HEK293 (cell line): ENCODE results near the gene MAD2L2.

Experiments
- CTCF ChIA-PET: fragments of 350-600 bp; formaldehyde crosslinking; extraction: SDS; loops from one replicate; lab custom pipeline; 2021; ENCODE audit warnings: antibody characterized with exemption; lab: Yijun Ruan, JAX
- POLR2A ChIA-PET: fragments of 300-600 bp; formaldehyde crosslinking; extraction: SDS; loops from one replicate; lab custom pipeline; 2020; ENCODE audit warnings: antibody characterized with exemption, inconsistent platforms; lab: Yijun Ruan, JAX
- H3K27ac ChIP-seq: fragments of 200-500 bp; sonication (Bioruptor generic); 2 replicates; pipeline ENCODE4 v1.5.1; 2014; ENCODE audit warnings: low read depth, low read length, control low read depth, inconsistent platforms; ENCODE audit errors: extremely low read depth
- H3K36me3 ChIP-seq, 2 experiments: fragments of 200-500 bp in 1 of 2; sonication (Bioruptor generic) in 1 of 2; 1 replicate in 1 of 2; 2 replicates in 1 of 2; pipeline ENCODE4 v1.5.1; 2014 to 2017; ENCODE audit warnings: inconsistent platforms in 2 of 2, low read length in 2 of 2; ENCODE audit not compliant: control insufficient read depth in 2 of 2, insufficient read depth in 1 of 2
- H3K4me1 ChIP-seq: fragments of 200-500 bp; sonication (Bioruptor generic); 2 replicates; pipeline ENCODE4 v1.5.1; 2014; ENCODE audit warnings: mild to moderate bottlenecking, low read length, inconsistent platforms; ENCODE audit not compliant: control insufficient read depth, insufficient read depth
- H3K4me3 ChIP-seq: 2 replicates; pipeline ENCODE4 v1.5.1; 2011; ENCODE audit warnings: low read depth, mild to moderate bottlenecking, control low read depth, low read length, moderate library complexity
- H3K9me3 ChIP-seq: fragments of 200-500 bp; sonication (Bioruptor generic); 2 replicates; pipeline ENCODE4 v1.5.1; 2014; ENCODE audit warnings: low read depth, low read length, inconsistent platforms; ENCODE audit not compliant: control insufficient read depth, insufficient read depth
- ATF2 ChIP-seq: fragments of 450-650 bp; formaldehyde crosslinking; IDR thresholded peaks from 2 replicates; pipeline ENCODE4 v1.5.1; 2016; ENCODE audit warnings: missing biosample characterization, missing genetic modification characterization, low read depth
- BCL11A ChIP-seq: fragments of 450-650 bp; formaldehyde crosslinking; IDR thresholded peaks from 2 replicates; pipeline ENCODE4 v1.5.1; 2016; ENCODE audit warnings: low read depth, missing biosample characterization, missing genetic modification characterization
- GLIS1 ChIP-seq: fragments of 450-650 bp; formaldehyde crosslinking; IDR thresholded peaks from 2 replicates; pipeline ENCODE4 v1.5.1; 2016; ENCODE audit warnings: missing biosample characterization, missing genetic modification characterization
- GLIS2 ChIP-seq: fragments of 450-650 bp; formaldehyde crosslinking; IDR thresholded peaks from 2 replicates; pipeline ENCODE4 v1.5.1; 2016; ENCODE audit warnings: missing biosample characterization, missing genetic modification characterization
- OVOL3 ChIP-seq: fragments of 450-650 bp; formaldehyde crosslinking; IDR thresholded peaks from 2 replicates; pipeline ENCODE4 v1.5.1; 2016; ENCODE audit warnings: missing biosample characterization, missing genetic modification characterization
- PRDM6 ChIP-seq: fragments of 450-650 bp; formaldehyde crosslinking; IDR thresholded peaks from 2 replicates; pipeline ENCODE4 v1.5.1; 2017; ENCODE audit warnings: missing biosample characterization, missing genetic modification characterization
- ZBTB20 ChIP-seq: fragments of 450-650 bp; formaldehyde crosslinking; IDR thresholded peaks from 2 replicates; pipeline ENCODE4 v1.5.1; 2016; ENCODE audit warnings: missing biosample characterization, missing genetic modification characterization
- ZBTB48 ChIP-seq: fragments of 450-650 bp; formaldehyde crosslinking; IDR thresholded peaks from 2 replicates; pipeline ENCODE4 v1.5.1; 2016; ENCODE audit warnings: missing biosample characterization, missing genetic modification characterization
- ZBTB7A ChIP-seq: fragments of 450-650 bp; formaldehyde crosslinking; IDR thresholded peaks from 2 replicates; pipeline ENCODE4 v1.5.1; 2016; ENCODE audit warnings: low read depth, missing biosample characterization, missing genetic modification characterization
- ZBTB8A ChIP-seq: fragments of 450-650 bp; formaldehyde crosslinking; IDR thresholded peaks from 2 replicates; pipeline ENCODE4 v1.5.1; 2016; ENCODE audit warnings: missing biosample characterization, missing genetic modification characterization
- ZFP69B ChIP-seq: fragments of 450-650 bp; formaldehyde crosslinking; IDR thresholded peaks from 2 replicates; pipeline ENCODE4 v1.5.1; 2016; ENCODE audit warnings: missing biosample characterization, missing genetic modification characterization
- ZIC2 ChIP-seq: fragments of 450-650 bp; formaldehyde crosslinking; IDR thresholded peaks from 2 replicates; pipeline ENCODE4 v1.5.1; 2016; ENCODE audit warnings: missing biosample characterization, missing genetic modification characterization
- ZNF112 ChIP-seq: fragments of 450-650 bp; formaldehyde crosslinking; IDR thresholded peaks from 2 replicates; pipeline ENCODE4 v1.5.0; 2017; ENCODE audit warnings: missing biosample characterization, missing genetic modification characterization
- ZNF114 ChIP-seq: fragments of 450-650 bp; formaldehyde crosslinking; IDR thresholded peaks from 2 replicates; pipeline ENCODE4 v1.5.0; 2017; ENCODE audit warnings: missing biosample characterization, missing genetic modification characterization
- ZNF146 ChIP-seq: fragments of 450-650 bp; formaldehyde crosslinking; IDR thresholded peaks from 2 replicates; pipeline ENCODE4 v1.5.1; 2016; ENCODE audit warnings: missing biosample characterization, missing genetic modification characterization
- ZNF16 ChIP-seq: fragments of 450-650 bp; formaldehyde crosslinking; IDR thresholded peaks from 2 replicates; pipeline ENCODE4 v1.5.1; 2016; ENCODE audit warnings: low read depth, missing biosample characterization, missing genetic modification characterization
- ZNF24 ChIP-seq: fragments of 450-650 bp; formaldehyde crosslinking; IDR thresholded peaks from 2 replicates; pipeline ENCODE4 v1.5.1; 2016; ENCODE audit warnings: missing biosample characterization, missing genetic modification characterization
- ZNF302 ChIP-seq: fragments of 450-650 bp; formaldehyde crosslinking; IDR thresholded peaks from 2 replicates; pipeline ENCODE4 v1.5.1; 2016; ENCODE audit warnings: missing biosample characterization, missing genetic modification characterization, low read depth
- ZNF341 ChIP-seq: fragments of 450-650 bp; formaldehyde crosslinking; IDR thresholded peaks from 2 replicates; pipeline ENCODE4; 2016; ENCODE audit warnings: low read depth, missing biosample characterization, missing genetic modification characterization
- ZNF391 ChIP-seq: fragments of 450-650 bp; formaldehyde crosslinking; IDR thresholded peaks from 2 replicates; pipeline ENCODE4 v1.5.1; 2016; ENCODE audit warnings: low read depth, missing biosample characterization, missing genetic modification characterization, borderline replicate concordance
- ZNF433 ChIP-seq: fragments of 450-650 bp; formaldehyde crosslinking; IDR thresholded peaks from 2 replicates; pipeline ENCODE4 v1.5.1; 2016; ENCODE audit warnings: missing biosample characterization, missing genetic modification characterization, low read depth
- ZNF501 ChIP-seq: fragments of 450-650 bp; formaldehyde crosslinking; IDR thresholded peaks from 2 replicates; pipeline ENCODE4 v1.5.1; 2016; ENCODE audit warnings: missing biosample characterization, missing genetic modification characterization
- ZNF529 ChIP-seq: fragments of 450-650 bp; formaldehyde crosslinking; IDR thresholded peaks from 2 replicates; pipeline ENCODE4 v1.5.1; 2017; ENCODE audit warnings: missing genetic modification characterization, missing biosample characterization; ENCODE audit not compliant: insufficient replicate concordance
- ZNF561 ChIP-seq: fragments of 450-650 bp; IDR thresholded peaks from 2 replicates; pipeline ENCODE4 v1.5.1; 2018; ENCODE audit warnings: missing biosample characterization, missing genetic modification characterization, borderline replicate concordance
- ZNF660 ChIP-seq: fragments of 450-650 bp; IDR thresholded peaks from 2 replicates; pipeline ENCODE4 v1.5.1; 2018; ENCODE audit warnings: missing biosample characterization, mild to moderate bottlenecking, missing genetic modification characterization
- ZNF704 ChIP-seq: fragments of 450-650 bp; formaldehyde crosslinking; IDR thresholded peaks from 2 replicates; pipeline ENCODE4 v1.5.1; 2016; ENCODE audit warnings: missing biosample characterization, missing genetic modification characterization
- ZNF768 ChIP-seq: fragments of 450-650 bp; formaldehyde crosslinking; IDR thresholded peaks from 2 replicates; pipeline ENCODE4 v1.5.1; 2018; ENCODE audit warnings: missing biosample characterization, mild to moderate bottlenecking, missing genetic modification characterization
- ZNF791 ChIP-seq: fragments of 450-650 bp; formaldehyde crosslinking; IDR thresholded peaks from 2 replicates; pipeline ENCODE4 v1.5.1; 2016; ENCODE audit warnings: missing biosample characterization, missing genetic modification characterization

Gene MAD2L2

GRCh38 chr1:11719313-11720032 lies 38.5 kb upstream of the MAD2L2 start (continued):
- TF ChIP-seq BCL11A (no peak), ZNF660 (tag by site-specific recombination) (0 out of 2 replicates have a peak, but pooled peaks have one; percentile 41), ZNF561 (0 out of 2 replicates have a peak, but pooled peaks have one; percentile 34), ZIC2 (tag by site-specific recombination) (peak; percentile 90), GLIS1 (tag by site-specific recombination) (peak; percentile 62), ZNF302 (tag by site-specific recombination) (no peak), GLIS2 (tag by site-specific recombination) (peak; percentile 41), ZBTB48 (tag by site-specific recombination) (peak; percentile 77), ZFP69B (peak; percentile 62; the same call in 1 of the 2 replicates), ZBTB20 (tag by site-specific recombination) (peak; percentile 28; the same call in 1 of the 2 replicates), ZBTB8A (peak; percentile 40; the same call in 1 of the 2 replicates), ATF2 (tag by site-specific recombination) (no peak), ZNF501 (peak; percentile 44; the same call in 1 of the 2 replicates), ZNF791 (tag by site-specific recombination) (no peak), ZNF433 (tag by site-specific recombination) (no peak), ZNF112 (tag by site-specific recombination) (no peak), ZNF768 (tag by site-specific recombination) (no peak), ZNF704 (no peak)

- no peaks in the 10 kb centered on the region for H3K36me3 ChIP-seq
- POLR2A ChIA-PET, result interaction anchor here (0.6 kb wide), 1 partner anchor 43 kb away, joined by 5 read pairs; no protein-coding TSS in a partner anchor
- H3K27ac ChIP-seq, result no peak overlapping the region
- no peaks in the 10 kb centered on the region for H3K9me3 ChIP-seq
- no peak overlapping the region for H3K4me3 ChIP-seq
- CTCF ChIA-PET, result interaction anchor here (0.6 to 2.3 kb wide), 5 partner anchors 65 to 680 kb away, joined by 3 to 10 read pairs (median 6); no protein-coding TSS in a partner anchor
- H3K4me1 ChIP-seq, result no peaks in the 10 kb centered on the region
- TF ChIP-seq ZNF391 (no peak), ZNF146 (tag by site-specific recombination) (no peak), ZNF114 (tag by site-specific recombination) (no peak), ZBTB7A (tag by site-specific recombination) (no peak), PRDM6 (tag by site-specific recombination) (no peak), ZNF16 (tag by site-specific recombination) (no peak), OVOL3 (tag by site-specific recombination) (no peak), ZNF24 (tag by site-specific recombination) (no peak), ZNF529 (tag by site-specific recombination) (no peak), ZNF341 (tag by site-specific recombination) (no peak)
Observed at GRCh38 chr1:11714831-11715575, 34.1 kb upstream of the MAD2L2 start.
